Measurements from ENCODE around the gene COX5A.
"Not testable (repeated sequence)": the region's sequence is repeated elsewhere in the genome, so short reads cannot be mapped to it uniquely, and the experiment has no call there.

The COX5A gene

GRCh38 chr15:74957476-74958035, 19.7 kb upstream of the COX5A start:
- no peak for DNase-seq

DNA sequence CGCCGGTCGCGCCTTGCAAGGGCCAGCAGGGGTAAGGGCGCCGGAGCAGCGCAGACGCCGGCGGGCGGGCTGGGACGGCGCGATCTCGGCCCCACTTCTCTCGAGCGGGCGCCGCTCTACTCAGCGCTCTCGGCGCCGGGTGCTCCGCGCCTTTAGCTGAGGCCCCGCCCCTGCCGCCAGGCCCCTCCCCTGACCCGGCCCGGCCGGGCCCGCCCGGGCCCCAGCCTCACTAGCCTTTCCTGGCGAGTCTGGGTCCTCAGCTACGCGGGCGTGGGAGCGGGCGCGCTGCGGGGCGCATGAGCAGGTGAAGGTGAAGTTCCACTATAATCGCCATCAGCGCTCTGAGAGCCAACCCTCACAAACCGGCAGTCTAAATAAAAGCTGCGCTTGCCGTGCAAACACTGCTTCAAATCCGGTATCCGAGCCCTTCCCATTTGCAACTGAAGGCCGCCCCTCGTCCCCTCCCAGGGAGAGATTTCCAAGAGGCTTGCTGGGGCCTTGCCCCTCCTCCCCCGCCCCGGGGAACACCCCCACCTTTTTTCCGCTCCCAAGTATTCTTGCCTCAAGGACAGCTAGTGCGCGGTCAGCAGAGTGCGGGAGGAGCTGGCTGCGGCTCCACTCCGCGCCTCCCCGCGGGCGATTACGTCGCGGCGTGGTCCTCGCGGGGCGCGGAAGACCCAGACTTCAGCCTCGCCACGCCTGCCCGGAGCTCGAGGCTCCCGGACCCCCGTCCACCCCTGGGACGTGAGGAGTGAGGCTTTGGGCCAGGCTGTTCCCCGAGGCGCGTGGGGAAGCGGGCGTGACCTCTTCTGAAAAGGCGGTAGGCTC, 19.0 kb upstream of the COX5A start, which contains the start of gene RPP25:
TSS of gene RPP25 (minus strand) at position 125 of the 828 bp plus-strand sequence. CDS start 189 bp downstream, outside the sequence.
- in situ Hi-C loops (cut with MboI; ENCODE audit: low pct_unique_long_range_greater_than_20kb, low sequenced_read_pairs) = loop anchor here (25.0 kb wide), 1 partner anchor 320 kb away; no protein-coding TSS in a partner anchor
- peak; percentile 89 for DNase-seq

More at GRCh38 chr15:74957476-74958035, 19.7 kb upstream of the COX5A start:
- in situ Hi-C loops (cut with MboI; ENCODE audit: low pct_unique_long_range_greater_than_20kb, low sequenced_read_pairs) = loop anchor here (25.0 kb wide), 1 partner anchor 320 kb away; no protein-coding TSS in a partner anchor

DNA sequence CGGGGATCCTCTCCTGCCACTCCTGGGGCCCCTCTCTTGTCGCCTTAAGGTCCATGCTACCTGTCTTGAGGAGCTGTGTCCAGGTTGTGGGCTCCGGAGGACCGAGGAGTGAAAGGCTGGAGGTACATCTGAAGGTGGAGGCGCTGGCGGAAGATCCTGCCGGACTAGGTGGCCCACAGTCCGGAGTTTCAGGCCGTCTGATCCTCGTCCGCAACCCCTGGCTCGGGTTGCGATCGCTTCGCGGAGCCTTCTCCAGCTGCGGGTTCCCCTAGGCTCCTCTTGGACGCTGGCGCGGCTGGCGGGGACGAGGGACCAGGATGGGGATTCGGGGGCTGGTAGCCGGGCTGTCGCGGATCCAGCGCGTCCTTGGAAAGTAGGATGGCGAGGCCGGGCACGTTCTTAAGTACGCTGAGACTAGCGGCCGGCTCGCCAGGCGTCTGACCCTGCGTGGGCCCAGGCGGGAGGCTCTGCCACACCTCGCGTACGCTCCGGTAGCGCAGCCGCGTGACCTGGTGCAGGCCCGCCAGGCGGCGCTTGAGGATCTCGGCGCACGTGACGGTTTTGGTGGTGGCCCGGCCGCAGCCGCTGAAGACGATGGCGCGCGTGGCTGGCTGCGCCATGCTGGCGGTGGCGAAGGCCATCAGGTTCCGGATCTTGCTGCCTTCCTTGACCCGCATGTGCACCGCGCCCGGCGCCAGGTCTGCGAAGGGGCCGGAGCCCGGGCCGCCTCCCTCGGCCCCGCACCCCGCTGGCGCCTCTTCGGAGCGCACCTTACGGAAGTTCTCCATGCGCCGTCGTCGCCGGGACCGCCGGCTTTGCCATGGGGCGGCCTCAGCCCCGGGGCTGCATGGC, 18.1 kb upstream of the COX5A start:
- in situ Hi-C loops (cut with MboI; ENCODE audit: low pct_unique_long_range_greater_than_20kb, low sequenced_read_pairs) = loop anchor here (25.0 kb wide), 1 partner anchor 319 kb away; no protein-coding TSS in a partner anchor
- DNase-seq = no peak

DNA sequence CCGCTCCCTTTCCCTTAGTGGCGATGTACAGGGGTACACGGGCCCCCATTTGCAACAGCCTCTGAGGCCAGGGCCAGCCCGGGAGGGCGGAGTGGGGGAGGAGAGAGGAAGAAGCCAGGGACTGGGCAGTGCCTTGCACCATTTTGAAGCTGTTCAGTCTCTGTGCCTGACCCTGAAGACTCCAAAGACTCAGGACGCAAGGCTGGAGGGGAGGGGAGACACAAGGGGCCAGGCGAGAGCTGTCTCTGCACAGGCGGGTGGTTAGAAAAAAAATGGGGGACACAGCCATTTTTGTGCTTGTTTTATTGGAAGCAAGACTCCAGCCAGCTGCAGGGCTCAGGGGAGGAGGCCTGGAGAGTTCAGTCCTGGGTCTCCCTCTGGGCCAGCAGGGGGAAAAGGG, 17.1 kb upstream of the COX5A start:
- in situ Hi-C loops (cut with MboI; ENCODE audit: low pct_unique_long_range_greater_than_20kb, low sequenced_read_pairs) = loop anchor here (25.0 kb wide), 1 partner anchor 318 kb away; no protein-coding TSS in a partner anchor
- DNase-seq = no peak

DNA sequence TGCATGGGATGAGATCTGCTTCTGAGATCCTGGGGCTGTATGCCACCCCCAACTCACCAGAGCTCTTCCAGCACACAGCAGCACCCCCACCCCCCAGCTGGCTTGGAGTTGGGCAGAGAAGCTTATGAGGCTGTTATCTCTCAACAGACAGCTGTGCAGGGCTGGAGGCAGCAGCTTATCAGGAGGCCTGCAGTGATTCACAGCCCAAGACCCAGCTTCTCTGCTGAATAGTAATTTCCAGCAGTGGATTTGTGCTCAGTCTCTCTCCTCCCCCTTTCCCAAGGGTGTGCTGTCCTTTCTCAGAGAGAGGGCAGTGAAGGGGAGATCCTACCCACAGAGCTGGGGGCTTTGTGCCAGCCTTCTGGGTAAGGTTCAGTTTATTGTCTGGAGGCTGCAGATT, 16.6 kb upstream of the COX5A start:
- in situ Hi-C loops (cut with MboI; ENCODE audit: low pct_unique_long_range_greater_than_20kb, low sequenced_read_pairs) = loop anchor here (25.0 kb wide), 1 partner anchor 317 kb away; no protein-coding TSS in a partner anchor
- DNase-seq = peak; percentile 60

DNA sequence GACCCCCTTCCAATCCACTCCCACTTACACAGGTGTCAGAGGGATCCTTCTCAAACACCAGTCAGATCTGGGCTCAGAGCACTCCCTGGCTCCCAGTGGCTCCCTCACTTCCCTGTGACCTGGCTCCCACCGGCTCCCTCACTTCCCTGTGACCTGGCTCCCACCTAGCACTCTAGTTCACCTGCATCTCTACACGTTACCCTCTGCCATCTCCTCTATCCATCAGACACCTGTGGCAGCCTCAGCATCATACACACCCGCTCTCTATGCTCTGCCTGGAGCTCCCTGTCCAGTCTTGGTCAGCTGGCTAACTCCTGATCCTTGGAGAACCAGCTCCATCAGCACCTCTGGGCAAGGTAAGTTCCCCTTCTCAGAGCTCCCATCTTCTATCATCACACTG, 13.1 kb upstream of the COX5A start:
- in situ Hi-C loops (cut with MboI; ENCODE audit: low pct_unique_long_range_greater_than_20kb, low sequenced_read_pairs) = loop anchor here (25.0 kb wide), 1 partner anchor 314 kb away; no protein-coding TSS in a partner anchor

GRCh38 chr15:74950078-74950908, 12.4 kb upstream of the COX5A start:
- peak; percentile 94 for DNase-seq
- in situ Hi-C loops (cut with MboI; ENCODE audit: low pct_unique_long_range_greater_than_20kb, low sequenced_read_pairs) = loop anchor here (25.0 kb wide), 1 partner anchor 313 kb away; no protein-coding TSS in a partner anchor

More for the DNA sequence above, 13.1 kb upstream of the COX5A start:
- no peak for DNase-seq

GRCh38 chr15:74937272-74937589, 642 bp downstream of the COX5A start:
- DNase-seq = peak; percentile 72
- in situ Hi-C loops (cut with MboI; ENCODE audit: low pct_unique_long_range_greater_than_20kb, low sequenced_read_pairs) = no loop called here

GRCh38 chr15:74935193-74935592, 2.7 kb downstream of the COX5A start:
- peak; percentile 63 for DNase-seq
- in situ Hi-C loops (cut with MboI; ENCODE audit: low pct_unique_long_range_greater_than_20kb, low sequenced_read_pairs) = not testable (repeated sequence)

DNA sequence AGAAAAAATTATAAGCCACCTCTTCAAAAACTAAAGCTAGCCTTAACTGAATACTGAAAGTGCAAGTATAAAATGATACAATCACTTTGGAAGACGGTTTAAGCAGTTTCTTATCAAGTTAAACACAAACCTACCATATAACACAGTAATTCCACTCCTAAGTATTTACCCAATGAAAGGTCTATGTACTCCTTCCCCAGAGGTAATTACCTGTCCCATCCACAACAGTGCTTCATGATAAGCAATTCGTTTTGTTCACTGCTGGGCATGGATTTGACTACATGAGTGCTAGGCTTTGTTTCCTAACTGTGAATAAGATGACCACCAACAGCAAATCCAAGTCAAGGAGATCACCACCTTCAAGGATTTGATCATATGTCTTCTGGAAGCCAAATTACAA, 4.3 kb downstream of the COX5A start:
- in situ Hi-C loops (cut with MboI; ENCODE audit: low pct_unique_long_range_greater_than_20kb, low sequenced_read_pairs) = no loop called here
- DNase-seq = no peak

DNA sequence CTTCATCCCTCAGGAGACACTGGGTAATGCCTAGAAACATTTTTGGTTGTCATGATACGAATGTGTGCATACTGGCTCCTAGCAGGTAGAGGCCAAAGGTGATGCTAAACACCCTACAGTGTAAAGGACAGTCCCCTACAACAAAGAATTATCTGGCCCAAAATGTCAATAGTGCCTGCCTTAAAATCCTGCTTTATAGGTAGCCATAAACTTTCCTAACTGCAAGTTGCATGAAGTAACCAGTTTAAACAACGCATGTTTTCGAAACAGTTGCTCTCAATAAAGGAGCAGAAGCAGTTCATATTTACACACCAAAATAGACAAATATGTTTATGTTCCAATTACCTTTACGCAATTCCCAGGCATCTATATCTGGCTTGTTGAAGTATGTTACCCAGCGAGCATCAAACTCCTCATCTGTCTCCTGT, 9.1 kb downstream of the COX5A start:
- in situ Hi-C loops (cut with MboI; ENCODE audit: low pct_unique_long_range_greater_than_20kb, low sequenced_read_pairs) = no loop called here
- no peak for DNase-seq

DNA sequence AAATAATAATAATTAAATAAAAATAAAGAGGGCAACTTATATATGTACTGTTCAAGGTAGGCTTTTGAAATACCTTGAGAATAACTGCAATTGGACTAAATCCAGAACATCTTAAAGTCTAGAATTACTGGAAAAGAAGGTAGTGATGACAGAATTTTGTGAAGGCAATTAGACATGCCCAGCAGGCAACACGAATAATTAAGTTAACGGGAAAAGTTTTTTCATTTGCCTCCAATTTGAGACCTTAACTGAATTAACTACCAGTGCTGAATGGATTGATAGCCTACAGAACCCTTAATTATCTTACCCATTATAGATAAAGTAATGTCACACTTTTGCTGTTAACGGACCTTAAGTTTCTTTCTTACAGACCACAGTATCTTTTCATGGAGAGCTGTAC, 13.3 kb downstream of the COX5A start:
- DNase-seq = no peak
- in situ Hi-C loops (cut with MboI; ENCODE audit: low pct_unique_long_range_greater_than_20kb, low sequenced_read_pairs) = no loop called here

- DNase-seq = no peak
- in situ Hi-C loops (cut with MboI; ENCODE audit: low pct_unique_long_range_greater_than_20kb, low sequenced_read_pairs) = no loop called here
Measured at GRCh38 chr15:74920456-74920855, 17.4 kb downstream of the COX5A start.

GRCh38 chr15:74917676-74918075, 20.2 kb downstream of the COX5A start:
- DNase-seq = no peak
- in situ Hi-C loops (cut with MboI; ENCODE audit: low pct_unique_long_range_greater_than_20kb, low sequenced_read_pairs) = no loop called here

DNA sequence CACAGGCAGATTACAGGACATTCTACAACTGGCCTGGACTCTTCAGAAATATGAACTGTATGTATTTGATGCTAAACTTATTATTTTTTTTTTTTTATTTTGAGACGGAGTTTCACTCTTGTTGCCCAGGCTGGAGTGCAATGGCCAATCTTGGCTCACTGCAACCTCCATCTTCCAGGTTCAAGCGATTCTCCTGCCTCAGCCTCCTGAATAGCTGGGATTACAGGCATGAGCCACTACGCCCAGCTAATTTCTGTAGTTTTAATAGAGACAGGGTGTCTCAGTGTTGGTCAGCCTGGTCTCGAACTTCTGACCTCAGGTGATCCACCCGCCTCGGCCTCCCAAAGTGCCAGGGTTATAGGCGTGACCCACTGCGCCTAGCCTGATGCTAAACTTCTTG, 24.1 kb downstream of the COX5A start:
- DNase-seq; in situ Hi-C loops (cut with MboI; ENCODE audit: low pct_unique_long_range_greater_than_20kb, low sequenced_read_pairs): not testable (repeated sequence)

GRCh38 chr15:74913041-74913440, 24.8 kb downstream of the COX5A start:
- in situ Hi-C loops (cut with MboI; ENCODE audit: low pct_unique_long_range_greater_than_20kb, low sequenced_read_pairs) = no loop called here
- DNase-seq = no peak

- in situ Hi-C loops (cut with MboI; ENCODE audit: low pct_unique_long_range_greater_than_20kb, low sequenced_read_pairs) = no loop called here
- no peak for DNase-seq
Measured at GRCh38 chr15:74908635-74909034, 29.2 kb downstream of the COX5A start.

DNA sequence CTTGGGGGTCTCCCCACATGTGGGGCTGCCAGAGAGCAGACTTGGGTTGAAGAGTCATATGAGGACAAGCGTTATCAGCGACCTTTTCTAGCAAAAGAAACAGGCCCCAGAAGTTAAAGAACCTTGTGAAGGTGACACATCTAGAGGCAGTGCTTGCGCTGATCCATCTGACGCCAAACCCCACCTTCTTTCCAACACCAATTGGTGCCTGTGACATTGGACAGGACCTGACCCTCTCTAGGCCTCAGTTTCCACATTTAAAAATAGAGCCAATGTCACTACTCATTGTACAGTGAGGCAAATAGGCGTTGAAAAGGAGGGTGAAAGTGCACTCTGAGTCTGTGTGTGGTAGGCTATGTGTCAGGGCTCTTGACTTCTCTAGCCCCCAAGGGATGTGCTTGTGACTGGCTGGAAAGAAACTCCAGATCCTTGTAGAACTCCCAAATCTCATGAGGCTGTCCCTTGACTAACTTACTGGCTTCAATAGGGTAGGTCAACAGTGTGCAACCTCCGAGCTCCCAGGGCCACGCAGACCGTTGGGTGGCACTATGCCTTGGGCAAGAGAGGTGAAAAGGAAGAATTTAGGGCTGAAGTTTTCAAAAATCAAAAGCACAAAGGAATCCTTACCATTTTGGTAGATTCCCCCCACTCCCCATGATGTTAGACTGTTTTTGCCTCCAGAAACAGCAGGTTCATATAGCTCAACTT, 30.6 kb downstream of the COX5A start:
- in situ Hi-C loops (cut with MboI; ENCODE audit: low pct_unique_long_range_greater_than_20kb, low sequenced_read_pairs) = no loop called here
- no peak for DNase-seq

All from KBM-7 (cell line).